ENCODE measurements around the gene EHF. TPM values are rescaled to one million over a fixed set of nuclear protein-coding genes. Genes with fewer than 3 reads are reported as not detected.

Gene EHF
- total RNA-seq, 4 donors from 2014 or later, result 0.33 to 0.94 (median 0.44) TPM; not detected in 1

DNA sequence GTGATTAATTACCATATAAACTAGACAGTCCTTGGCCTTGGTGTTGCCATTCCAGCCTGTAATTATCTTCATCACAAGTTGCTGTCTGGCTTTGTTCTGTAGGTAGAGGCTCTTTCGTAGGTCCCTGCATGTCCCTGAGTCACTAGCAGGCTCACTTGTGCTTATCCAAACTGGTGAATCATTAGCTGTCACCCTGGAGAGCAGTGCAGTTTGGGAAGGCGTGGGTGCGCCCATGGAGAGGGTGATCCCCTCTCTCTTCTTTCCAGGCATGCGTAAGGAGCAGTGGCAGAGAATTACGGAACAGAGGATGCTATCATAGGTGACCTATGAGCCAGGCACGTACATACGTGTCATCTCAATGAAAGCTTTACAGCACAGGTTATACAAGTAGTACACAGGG lies 11.0 kb upstream of the EHF start:
- TF ChIP-seq, protein P1, sequence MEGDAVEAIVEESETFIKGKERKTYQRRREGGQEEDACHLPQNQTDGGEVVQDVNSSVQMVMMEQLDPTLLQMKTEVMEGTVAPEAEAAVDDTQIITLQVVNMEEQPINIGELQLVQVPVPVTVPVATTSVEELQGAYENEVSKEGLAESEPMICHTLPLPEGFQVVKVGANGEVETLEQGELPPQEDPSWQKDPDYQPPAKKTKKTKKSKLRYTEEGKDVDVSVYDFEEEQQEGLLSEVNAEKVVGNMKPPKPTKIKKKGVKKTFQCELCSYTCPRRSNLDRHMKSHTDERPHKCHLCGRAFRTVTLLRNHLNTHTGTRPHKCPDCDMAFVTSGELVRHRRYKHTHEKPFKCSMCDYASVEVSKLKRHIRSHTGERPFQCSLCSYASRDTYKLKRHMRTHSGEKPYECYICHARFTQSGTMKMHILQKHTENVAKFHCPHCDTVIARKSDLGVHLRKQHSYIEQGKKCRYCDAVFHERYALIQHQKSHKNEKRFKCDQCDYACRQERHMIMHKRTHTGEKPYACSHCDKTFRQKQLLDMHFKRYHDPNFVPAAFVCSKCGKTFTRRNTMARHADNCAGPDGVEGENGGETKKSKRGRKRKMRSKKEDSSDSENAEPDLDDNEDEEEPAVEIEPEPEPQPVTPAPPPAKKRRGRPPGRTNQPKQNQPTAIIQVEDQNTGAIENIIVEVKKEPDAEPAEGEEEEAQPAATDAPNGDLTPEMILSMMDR (IDR thresholded peaks at IDR 0.05; ENCODE audit: low read depth), result no peak

DNA sequence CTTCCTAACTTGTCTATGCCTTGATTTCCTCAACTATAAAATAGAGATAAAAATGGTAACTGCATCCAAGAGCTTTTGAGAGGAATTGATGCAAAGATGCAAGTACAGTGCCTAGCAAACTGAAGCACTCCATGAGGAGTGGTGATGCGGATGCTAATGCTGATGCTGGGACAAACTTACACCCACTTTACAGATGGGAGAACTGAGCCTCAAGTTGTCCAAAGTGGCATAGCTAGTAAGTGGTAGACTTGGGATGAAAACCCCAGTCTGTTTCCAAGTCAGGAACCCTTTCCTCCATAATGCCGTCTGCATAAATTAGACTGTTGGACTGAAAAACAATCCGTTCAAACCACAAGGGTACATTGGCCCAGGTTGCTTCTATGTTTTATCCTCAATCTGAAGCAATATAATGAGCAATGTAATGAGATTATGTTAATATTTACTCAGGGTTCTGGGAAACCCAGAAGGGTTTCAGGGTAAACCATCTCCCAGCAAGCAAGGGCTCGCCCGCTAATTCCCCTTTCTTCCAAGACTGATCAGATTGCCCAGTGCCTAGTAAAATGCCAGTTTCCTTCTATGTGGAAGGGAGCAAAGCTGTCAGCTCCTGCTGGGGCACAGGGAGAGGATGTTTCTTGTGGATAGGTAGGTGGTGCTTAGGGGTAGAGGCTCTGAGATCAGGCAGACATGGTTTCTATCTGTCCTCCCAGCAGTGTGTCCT lies 10.4 kb upstream of the EHF start:
- TF ChIP-seq, protein P1 (IDR thresholded peaks at IDR 0.05; ENCODE audit: low read depth), result no peak

- TF ChIP-seq, protein P1 (IDR thresholded peaks at IDR 0.05; ENCODE audit: low read depth), result no peak
Observed at GRCh38 chr11:34613015-34613414, 7.9 kb upstream of the EHF start.

GRCh38 chr11:34613552-34614056 lies 7.3 kb upstream of the EHF start:
- TF ChIP-seq, protein P1 (IDR thresholded peaks at IDR 0.05; ENCODE audit: low read depth), result no peak

DNA sequence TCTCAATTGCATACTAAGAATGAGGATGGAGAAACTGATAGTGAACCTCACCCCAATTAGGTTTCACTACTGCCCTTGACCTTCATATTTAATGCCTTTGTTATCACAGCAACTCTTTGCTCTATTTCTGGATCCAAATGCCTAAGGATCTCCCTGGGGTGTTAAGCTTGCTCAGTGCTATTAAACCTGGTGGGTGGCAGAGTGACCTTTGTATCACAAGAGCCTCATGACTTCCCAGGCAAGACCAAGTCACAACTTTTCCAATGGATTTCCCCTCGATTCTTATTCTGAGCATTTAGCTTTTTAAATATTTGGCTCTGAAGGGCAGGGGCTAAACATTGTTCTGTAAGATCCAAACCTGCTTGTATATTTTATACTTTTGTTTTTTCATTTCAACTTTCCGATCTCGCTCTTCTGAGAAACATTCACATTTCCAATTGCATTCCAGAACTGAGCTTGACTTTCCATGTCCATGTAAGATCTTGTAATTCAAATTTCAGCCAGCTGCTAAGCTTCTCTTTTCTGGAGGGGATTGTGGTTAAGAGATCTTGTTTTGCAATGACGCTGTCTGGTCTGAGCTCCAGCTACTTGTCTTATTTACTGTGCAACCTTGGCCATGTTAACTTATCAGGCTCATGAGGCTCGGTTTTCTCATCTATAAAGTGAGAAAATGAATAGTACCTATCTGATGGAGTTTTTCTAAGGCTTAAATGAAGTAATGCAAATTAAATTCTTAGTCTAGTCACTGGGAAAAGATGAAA lies 6.4 kb upstream of the EHF start:
- TF ChIP-seq, protein P1 (IDR thresholded peaks at IDR 0.05; ENCODE audit: low read depth), result no peak

- TF ChIP-seq, protein P1 (IDR thresholded peaks at IDR 0.05; ENCODE audit: low read depth), result no peak
Observed at GRCh38 chr11:34616086-34616485, 4.8 kb upstream of the EHF start.

DNA sequence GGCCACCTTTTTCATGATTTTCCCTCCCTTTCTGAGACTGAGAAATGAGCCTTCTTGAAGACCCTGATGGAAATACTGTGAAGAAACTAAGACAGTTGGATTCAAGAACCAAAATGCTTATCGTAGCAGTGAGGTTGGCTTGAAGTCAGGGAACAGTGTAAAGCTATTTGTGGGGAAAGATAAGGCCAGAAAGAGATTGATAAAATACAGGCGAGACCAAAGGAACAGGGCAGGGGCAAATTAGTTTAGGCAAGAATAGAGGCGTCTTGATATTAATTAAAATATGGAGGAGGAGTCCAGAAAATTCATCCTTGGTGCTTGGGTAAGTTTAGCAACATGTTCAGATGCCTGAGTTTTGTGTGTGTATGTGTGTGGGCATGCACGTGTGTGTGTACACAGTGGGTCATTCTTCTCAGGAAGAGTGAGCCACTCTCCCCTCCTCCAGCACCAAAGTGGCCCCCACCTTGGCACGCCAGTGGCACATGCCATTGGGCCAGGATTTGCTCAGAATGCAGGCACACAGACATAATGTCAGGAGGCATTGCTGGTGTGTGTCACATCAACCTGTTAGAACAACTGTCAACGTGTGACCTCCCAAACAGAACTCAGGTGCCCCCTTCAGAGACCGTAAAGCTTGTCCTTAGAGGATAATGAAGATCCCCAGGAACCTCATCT lies 3.9 kb upstream of the EHF start:
- TF ChIP-seq, protein P1 (IDR thresholded peaks at IDR 0.05; ENCODE audit: low read depth), result no peak

Measured in subcutaneous adipose tissue (tissue), 4 donors.